ENCODE data around the gene TOM1L1.

The TOM1L1 gene

DNA sequence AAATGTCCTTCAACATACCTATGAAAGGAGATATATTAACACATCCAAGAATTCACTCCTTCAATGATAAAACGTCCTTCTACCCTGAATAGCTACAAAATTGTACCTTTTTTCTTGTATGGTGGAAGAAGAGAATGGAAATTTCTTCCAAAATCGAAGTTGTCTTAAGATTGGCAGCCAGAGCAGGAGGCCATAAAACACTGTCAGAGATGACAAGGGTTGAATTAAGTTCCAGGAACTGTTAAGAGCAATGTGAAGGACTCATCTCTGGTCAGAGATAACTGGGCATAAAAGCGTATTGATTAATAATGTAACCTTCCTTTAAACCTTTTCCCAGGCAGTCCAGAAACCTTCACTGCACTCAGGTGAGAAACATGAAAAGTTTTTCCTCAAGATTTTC, 12.9 kb upstream of the TOM1L1 start:
- TF ChIP-seq, protein P1, sequence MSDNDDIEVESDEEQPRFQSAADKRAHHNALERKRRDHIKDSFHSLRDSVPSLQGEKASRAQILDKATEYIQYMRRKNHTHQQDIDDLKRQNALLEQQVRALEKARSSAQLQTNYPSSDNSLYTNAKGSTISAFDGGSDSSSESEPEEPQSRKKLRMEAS (IDR thresholded peaks at IDR 0.05): no peak
- TF ChIP-seq, protein P2, sequence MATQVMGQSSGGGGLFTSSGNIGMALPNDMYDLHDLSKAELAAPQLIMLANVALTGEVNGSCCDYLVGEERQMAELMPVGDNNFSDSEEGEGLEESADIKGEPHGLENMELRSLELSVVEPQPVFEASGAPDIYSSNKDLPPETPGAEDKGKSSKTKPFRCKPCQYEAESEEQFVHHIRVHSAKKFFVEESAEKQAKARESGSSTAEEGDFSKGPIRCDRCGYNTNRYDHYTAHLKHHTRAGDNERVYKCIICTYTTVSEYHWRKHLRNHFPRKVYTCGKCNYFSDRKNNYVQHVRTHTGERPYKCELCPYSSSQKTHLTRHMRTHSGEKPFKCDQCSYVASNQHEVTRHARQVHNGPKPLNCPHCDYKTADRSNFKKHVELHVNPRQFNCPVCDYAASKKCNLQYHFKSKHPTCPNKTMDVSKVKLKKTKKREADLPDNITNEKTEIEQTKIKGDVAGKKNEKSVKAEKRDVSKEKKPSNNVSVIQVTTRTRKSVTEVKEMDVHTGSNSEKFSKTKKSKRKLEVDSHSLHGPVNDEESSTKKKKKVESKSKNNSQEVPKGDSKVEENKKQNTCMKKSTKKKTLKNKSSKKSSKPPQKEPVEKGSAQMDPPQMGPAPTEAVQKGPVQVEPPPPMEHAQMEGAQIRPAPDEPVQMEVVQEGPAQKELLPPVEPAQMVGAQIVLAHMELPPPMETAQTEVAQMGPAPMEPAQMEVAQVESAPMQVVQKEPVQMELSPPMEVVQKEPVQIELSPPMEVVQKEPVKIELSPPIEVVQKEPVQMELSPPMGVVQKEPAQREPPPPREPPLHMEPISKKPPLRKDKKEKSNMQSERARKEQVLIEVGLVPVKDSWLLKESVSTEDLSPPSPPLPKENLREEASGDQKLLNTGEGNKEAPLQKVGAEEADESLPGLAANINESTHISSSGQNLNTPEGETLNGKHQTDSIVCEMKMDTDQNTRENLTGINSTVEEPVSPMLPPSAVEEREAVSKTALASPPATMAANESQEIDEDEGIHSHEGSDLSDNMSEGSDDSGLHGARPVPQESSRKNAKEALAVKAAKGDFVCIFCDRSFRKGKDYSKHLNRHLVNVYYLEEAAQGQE (IDR thresholded peaks at IDR 0.05; ENCODE audit: low read depth): no peak
- TF ChIP-seq TEAD4 (IDR thresholded peaks at IDR 0.05) (no peak), TCF12 (IDR thresholded peaks at IDR 0.05; ENCODE audit: low read depth) (no peak)

DNA sequence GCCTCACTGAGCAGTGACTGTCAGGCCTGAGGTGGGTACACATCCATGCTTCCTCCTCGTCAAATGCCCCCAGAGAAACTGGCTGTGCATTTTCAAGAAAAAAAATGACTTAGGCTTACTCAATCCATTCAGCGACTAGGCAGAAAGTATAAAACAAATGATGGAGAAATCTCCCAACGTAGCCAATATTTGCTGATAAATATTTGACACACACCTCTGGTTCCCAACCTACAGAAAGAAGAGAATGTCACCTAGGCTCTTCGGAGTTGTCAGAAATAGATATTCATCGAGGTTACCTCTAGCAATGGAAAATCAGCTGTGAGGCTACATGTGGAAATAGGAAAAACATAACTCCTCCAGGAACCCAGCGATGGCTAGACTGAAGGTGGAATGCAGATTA, 12.4 kb upstream of the TOM1L1 start:
- TF ChIP-seq CREB1 (IDR thresholded peaks at IDR 0.05; ENCODE audit: low read depth): no peak
- TF ChIP-seq TEAD4 (IDR thresholded peaks at IDR 0.05): no peak
- no peak for TF ChIP-seq RAD21 (IDR thresholded peaks at IDR 0.05; ENCODE audit: low read depth)
- TF ChIP-seq EGR1 (IDR thresholded peaks at IDR 0.05): no peak

DNA sequence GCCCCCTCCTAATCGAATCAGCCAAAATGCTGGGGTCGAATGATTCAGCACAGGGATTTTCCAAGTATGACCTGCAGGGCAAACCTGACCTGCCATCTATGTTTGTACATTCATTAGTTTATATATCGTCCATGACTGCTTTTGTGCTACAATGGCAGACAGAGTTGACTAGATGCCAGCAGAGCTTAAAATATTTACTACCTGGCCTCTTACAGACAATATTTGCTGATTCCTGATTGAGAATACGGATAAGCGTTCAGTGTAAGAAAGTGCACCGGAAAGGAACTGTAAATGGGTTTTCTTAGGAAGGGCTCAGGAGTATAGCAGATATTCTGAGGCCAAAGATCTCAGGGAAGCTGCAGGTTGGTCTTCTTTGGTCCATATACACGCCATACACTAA, 11.7 kb upstream of the TOM1L1 start:
- TF ChIP-seq NFIC (IDR thresholded peaks at IDR 0.05) (no peak), YY1 (IDR thresholded peaks at IDR 0.05; ENCODE audit: low read depth) (no peak), EP300 (IDR thresholded peaks at IDR 0.05; ENCODE audit: borderline replicate concordance) (no peak)

DNA sequence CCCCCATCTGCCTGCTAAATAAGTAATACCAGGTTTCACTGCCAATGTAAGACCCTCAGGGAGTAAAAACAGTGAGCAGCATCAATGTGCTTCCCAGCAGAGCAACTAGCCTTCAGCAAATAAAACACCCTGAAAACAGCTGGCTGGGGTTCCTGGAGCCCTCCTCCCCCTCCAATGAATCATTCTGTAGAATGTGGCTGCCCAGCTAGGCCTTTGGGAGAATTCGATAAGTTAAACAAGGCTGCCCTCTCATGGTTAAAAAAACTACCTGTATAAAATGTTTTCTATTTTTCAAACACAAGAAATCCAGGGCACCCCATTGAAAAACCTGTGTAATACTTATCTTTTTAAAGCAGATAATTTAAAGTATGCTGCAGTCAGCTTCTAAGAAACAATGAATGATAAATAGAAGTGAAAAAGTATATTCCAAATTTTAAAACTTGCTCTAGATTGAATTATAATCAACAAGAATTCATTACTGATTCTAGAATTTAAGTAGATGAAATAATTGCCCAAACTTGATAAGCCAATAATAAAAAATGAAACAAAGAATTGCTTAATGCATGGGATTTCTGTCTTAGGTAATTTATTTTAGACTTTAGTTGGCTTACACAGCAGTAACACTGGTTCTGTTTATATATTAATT, 9.4 kb upstream of the TOM1L1 start:
- TF ChIP-seq RAD21 (IDR thresholded peaks at IDR 0.05; ENCODE audit: low read depth) (peak; percentile 71), NFIC (IDR thresholded peaks at IDR 0.05) (no peak)

DNA sequence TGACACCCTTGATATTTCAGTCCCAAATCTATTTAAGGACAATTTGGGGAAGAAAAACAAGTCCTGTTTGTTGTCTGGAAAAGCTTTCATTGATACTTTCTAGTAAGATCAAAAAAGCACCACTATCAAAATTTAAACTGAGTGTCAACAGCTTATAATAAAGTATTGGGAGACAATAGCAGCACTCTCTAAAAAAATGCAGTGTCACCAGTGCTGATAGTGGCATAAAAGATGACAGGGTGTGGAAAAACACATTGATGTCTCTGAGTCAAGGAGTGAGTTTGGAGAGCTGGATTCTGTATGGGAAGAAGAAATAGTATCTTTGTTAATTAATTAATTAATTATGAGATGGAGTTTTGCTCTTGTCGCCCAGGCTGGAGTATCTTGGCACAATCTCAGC, 8.3 kb upstream of the TOM1L1 start:
- no peak for TF ChIP-seq FOXM1 (IDR thresholded peaks at IDR 0.05; ENCODE audit: borderline replicate concordance, low read depth)
- no peak for TF ChIP-seq RAD21 (IDR thresholded peaks at IDR 0.05; ENCODE audit: low read depth)
- no peak for TF ChIP-seq TAF1 (IDR thresholded peaks at IDR 0.05; ENCODE audit: low read depth)
- no peak for TF ChIP-seq EGR1 (IDR thresholded peaks at IDR 0.05)

DNA sequence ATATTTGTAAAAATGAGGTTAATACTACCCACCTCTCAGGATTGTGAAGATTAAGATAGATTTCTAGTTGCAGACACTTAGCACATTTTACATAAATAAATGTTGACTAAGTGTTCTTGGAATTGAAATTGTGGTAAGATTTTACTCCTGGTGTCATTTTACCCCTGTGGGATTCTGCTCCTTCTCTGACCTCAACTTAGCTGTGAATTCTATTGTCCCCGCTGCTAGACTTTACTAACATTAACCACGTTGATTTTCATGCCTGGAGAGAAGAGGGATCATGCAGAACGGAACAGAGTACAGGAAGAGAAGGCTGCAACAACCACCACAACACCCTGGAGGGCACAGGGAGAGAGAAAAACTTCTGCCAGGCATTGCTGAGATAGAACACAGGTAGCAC, 2.1 kb upstream of the TOM1L1 start:
- TF ChIP-seq, protein P3, sequence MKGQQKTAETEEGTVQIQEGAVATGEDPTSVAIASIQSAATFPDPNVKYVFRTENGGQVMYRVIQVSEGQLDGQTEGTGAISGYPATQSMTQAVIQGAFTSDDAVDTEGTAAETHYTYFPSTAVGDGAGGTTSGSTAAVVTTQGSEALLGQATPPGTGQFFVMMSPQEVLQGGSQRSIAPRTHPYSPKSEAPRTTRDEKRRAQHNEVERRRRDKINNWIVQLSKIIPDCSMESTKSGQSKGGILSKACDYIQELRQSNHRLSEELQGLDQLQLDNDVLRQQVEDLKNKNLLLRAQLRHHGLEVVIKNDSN (IDR thresholded peaks at IDR 0.05): no peak
- TF ChIP-seq TAF1 (IDR thresholded peaks at IDR 0.05; ENCODE audit: low read depth): no peak
- TF ChIP-seq TEAD4 (IDR thresholded peaks at IDR 0.05): no peak
- TF ChIP-seq EP300 (IDR thresholded peaks at IDR 0.05; ENCODE audit: borderline replicate concordance): no peak
- TF ChIP-seq FOXM1 (IDR thresholded peaks at IDR 0.05; ENCODE audit: borderline replicate concordance, low read depth): no peak
- TF ChIP-seq TCF12 (IDR thresholded peaks at IDR 0.05; ENCODE audit: low read depth): no peak
- no peak for TF ChIP-seq ZBTB7A (IDR thresholded peaks at IDR 0.05; ENCODE audit: low read depth)

DNA sequence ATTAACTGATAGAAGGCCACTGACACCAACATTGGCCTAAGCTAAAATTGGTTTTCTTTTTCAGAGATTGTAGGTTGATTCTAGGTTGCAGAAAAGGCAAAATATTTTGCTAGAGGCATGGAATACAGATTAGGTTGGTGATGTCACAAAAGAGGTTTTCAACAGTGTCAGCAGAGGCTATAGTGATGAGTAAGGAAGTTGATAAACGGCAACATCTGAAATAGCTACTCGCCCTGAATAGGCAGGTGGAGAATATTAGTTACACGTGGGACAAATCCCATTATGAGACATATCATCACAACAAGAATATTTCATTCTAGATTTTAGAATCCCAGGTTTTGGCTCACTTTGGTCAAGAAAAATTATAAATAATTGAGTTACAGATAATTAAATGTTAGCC, 1.5 kb upstream of the TOM1L1 start:
- TF ChIP-seq, protein P3 (IDR thresholded peaks at IDR 0.05): no peak
- TF ChIP-seq FOXM1 (IDR thresholded peaks at IDR 0.05; ENCODE audit: borderline replicate concordance, low read depth) (no peak), EP300 (IDR thresholded peaks at IDR 0.05; ENCODE audit: borderline replicate concordance) (no peak)
- TF ChIP-seq, protein P2 (IDR thresholded peaks at IDR 0.05; ENCODE audit: low read depth): no peak
- TF ChIP-seq, protein P1 (IDR thresholded peaks at IDR 0.05): no peak
